Neural cell (in vitro differentiated cells): ENCODE data around the gene OXLD1. TPM values are rescaled to one million over a fixed set of nuclear protein-coding genes. Genes with fewer than 3 reads are reported as not detected.

Source experiments
- H2AFZ ChIP-seq: fragments of 200-600, 300-800 bp; sonication (generic), shearing (Covaris generic); 2 replicates; pipeline ENCODE4 v1.6.0; 2014; ENCODE audit warnings: low read depth, mild to moderate bottlenecking, antibody characterized with exemption, low read length, moderate library complexity
- H3F3A ChIP-seq: fragments of 200-600 bp; shearing (Covaris generic); 2 replicates; pipeline ENCODE4 v1.6.1; 2016; ENCODE audit warnings: mild to moderate bottlenecking, moderate library complexity, mixed read lengths, antibody characterized with exemption, low read length; ENCODE audit not compliant: insufficient read depth, poor library complexity, severe bottlenecking
- H3K27ac ChIP-seq: fragments of 200-600, 300-800 bp; sonication (generic), shearing (Covaris generic); 2 replicates; pipeline ENCODE4 v1.5.1; 2014; ENCODE audit warnings: mild to moderate bottlenecking, low read length, moderate library complexity
- H3K27me3 ChIP-seq: fragments of 300-800, 200-600 bp; sonication (generic), shearing (Covaris generic); 2 replicates; pipeline ENCODE4 v1.6.0; 2014; ENCODE audit warnings: mild to moderate bottlenecking, low read depth, low read length, moderate library complexity; ENCODE audit not compliant: insufficient read depth
- H3K36me3 ChIP-seq: fragments of 300-800, 200-600 bp; sonication (generic), shearing (Covaris generic); 2 replicates; pipeline ENCODE4 v1.5.1; 2014; ENCODE audit warnings: mild to moderate bottlenecking, antibody characterized with exemption, low read length, moderate library complexity; ENCODE audit not compliant: insufficient read depth
- H3K4me2 ChIP-seq: fragments of 300-800, 200-600 bp; sonication (generic), shearing (Covaris generic); 2 replicates; pipeline ENCODE4 v1.6.0; 2014; ENCODE audit warnings: mild to moderate bottlenecking, low read length
- H3K4me3 ChIP-seq: fragments of 300-800, 200-600 bp; sonication (generic), shearing (Covaris generic); 2 replicates; pipeline ENCODE4 v1.5.1; 2014; ENCODE audit warnings: mild to moderate bottlenecking, low read length, moderate library complexity
- H3K79me2 ChIP-seq: fragments of 200-600 bp; shearing (Covaris generic); replicated peaks from 2 replicates; pipeline ENCODE4 v1.6.0; 2014; ENCODE audit warnings: mild to moderate bottlenecking, low read length, moderate library complexity; ENCODE audit not compliant: insufficient read depth
- H3K9ac ChIP-seq: fragments of 300-800, 200-600 bp; sonication (generic), shearing (Covaris generic); 2 replicates; pipeline ENCODE4 v1.6.1; 2016; ENCODE audit warnings: mild to moderate bottlenecking, low read length, mixed read lengths
- H3K9me2 ChIP-seq: fragments of 200-600 bp; shearing (Covaris generic); 2 replicates; pipeline ENCODE4 v1.6.1; 2016; ENCODE audit warnings: mild to moderate bottlenecking, low read length, mixed read lengths; ENCODE audit not compliant: insufficient read depth
- H3K9me3 ChIP-seq: fragments of 200-600, 300-800 bp; sonication (generic), shearing (Covaris generic); 2 replicates; pipeline ENCODE4 v1.6.1; 2016; ENCODE audit warnings: mild to moderate bottlenecking, mixed run types, low read length, moderate library complexity, mixed read lengths
- H4K20me1 ChIP-seq: fragments of 200-600 bp; shearing (Covaris generic); 2 replicates; pipeline ENCODE4 v1.6.1; 2016; ENCODE audit warnings: mild to moderate bottlenecking, mixed run types; ENCODE audit not compliant: insufficient read depth
- EP300 ChIP-seq: fragments of 450-650 bp; conservative IDR thresholded peaks from 2 replicates; pipeline ENCODE4 v1.6.1; 2014; ENCODE audit warnings: antibody characterized with exemption, mild to moderate bottlenecking, moderate library complexity; ENCODE audit not compliant: poor library complexity, severe bottlenecking
- EZH2 ChIP-seq: fragments of 200-600, 300-800 bp; shearing (Covaris generic), sonication (generic); IDR thresholded peaks from 2 replicates; pipeline ENCODE4 v1.6.1; 2014; ENCODE audit warnings: antibody characterized with exemption, low read length, borderline replicate concordance, mild to moderate bottlenecking; ENCODE audit not compliant: insufficient read depth, poor library complexity, severe bottlenecking
- MXI1 ChIP-seq: fragments of 450-650 bp; conservative IDR thresholded peaks from 2 replicates; pipeline ENCODE4 v1.6.1; 2014; ENCODE audit warnings: antibody characterized with exemption, mild to moderate bottlenecking; ENCODE audit not compliant: poor library complexity, severe bottlenecking
- POLR2AphosphoS5 ChIP-seq: IDR thresholded peaks from 2 replicates; pipeline ENCODE4 v1.6.1; 2012
- RAD21 ChIP-seq: fragments of 450-650 bp; conservative IDR thresholded peaks from 2 replicates; pipeline ENCODE4 v1.6.1; 2014; ENCODE audit warnings: antibody characterized with exemption, mild to moderate bottlenecking, moderate library complexity
- REST ChIP-seq: IDR thresholded peaks from 2 replicates; pipeline ENCODE4 v1.6.1; 2012; ENCODE audit warnings: borderline replicate concordance
- SMC3 ChIP-seq: fragments of 450-650 bp; conservative IDR thresholded peaks from 2 replicates; pipeline ENCODE4 v1.6.1; 2014; ENCODE audit warnings: antibody characterized with exemption, mild to moderate bottlenecking, moderate library complexity; ENCODE audit not compliant: poor library complexity
- TAF1 ChIP-seq: IDR thresholded peaks from 2 replicates; pipeline ENCODE4 v1.6.1; 2012; ENCODE audit warnings: low read depth
- polyA plus RNA-seq: library from polyadenylated mRNA; depleted of rRNA; stranded (reverse); fragments of >200 nt; gene quantifications from 2 replicates; pipeline ENCODE4 v1.2.3, GENCODE V29; 2014
- TF ChIP-seq, protein P1 (sequence below): fragments of 450-650 bp; IDR thresholded peaks from 2 replicates; pipeline ENCODE4 v1.5.1; 2014; ENCODE audit warnings: antibody characterized with exemption, mild to moderate bottlenecking, moderate library complexity; ENCODE audit not compliant: poor library complexity, severe bottlenecking

Gene OXLD1
- polyA plus RNA-seq, 1 donor from 2014 or later: 61.0 TPM

DNA sequence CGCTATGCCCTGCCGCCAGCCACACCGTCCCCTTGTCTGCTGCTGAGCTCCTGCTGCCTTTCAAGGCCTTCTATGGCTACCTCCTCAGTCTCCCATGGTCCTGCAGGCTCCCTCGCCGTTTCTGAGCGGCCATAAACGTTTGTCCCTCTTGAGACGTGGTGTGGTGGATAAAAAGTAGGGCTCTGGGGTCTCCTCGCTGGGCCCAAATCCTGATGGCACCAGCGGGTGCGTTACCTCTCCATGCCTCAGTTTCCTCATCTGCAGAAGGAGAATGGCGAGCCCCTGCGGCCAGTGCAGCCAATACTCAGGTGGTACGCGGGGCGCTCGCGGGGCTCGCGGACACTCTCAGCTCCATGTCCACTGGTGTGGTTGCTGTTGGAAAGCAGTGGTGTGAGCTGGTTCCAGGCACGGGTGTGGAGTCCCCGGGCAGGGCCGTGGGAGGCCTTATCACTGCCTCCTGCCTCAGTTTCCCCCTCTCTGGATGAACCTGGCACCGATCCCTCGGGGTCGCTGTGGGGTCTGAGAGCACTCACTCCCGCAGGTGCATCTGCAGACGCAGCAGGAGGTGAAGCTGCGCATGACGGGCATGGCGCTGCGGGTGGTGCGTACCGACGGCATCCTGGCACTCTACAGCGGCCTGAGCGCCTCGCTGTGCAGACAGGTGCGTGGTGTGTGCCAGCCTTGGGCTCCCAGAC is 48.2 kb upstream of the OXLD1 start:
- Histone ChIP-seq H3K9me3 (no peaks in the 10 kb centered on the region), H3K9ac (no peak overlapping the region), H3K4me3 (no peak overlapping the region), H3K4me2 (no peak overlapping the region), H3F3A (no peaks in the 10 kb centered on the region), H3K27me3 (peaks cover 8% of the 10 kb centered on the region), H3K36me3 (no peaks in the 10 kb centered on the region), H3K9me2 (no peaks in the 10 kb centered on the region), H3K27ac (no peak overlapping the region), H3K79me2 (no peaks in the 10 kb centered on the region), H4K20me1 (no peaks in the 10 kb centered on the region), H2AFZ (no peak overlapping the region)
- TF ChIP-seq RAD21 (no peak), REST (no peak), EZH2 (no peak), EP300 (no peak), TAF1 (no peak), SMC3 (no peak), POLR2AphosphoS5 (no peak), MXI1 (no peak)
- TF ChIP-seq, protein P1, sequence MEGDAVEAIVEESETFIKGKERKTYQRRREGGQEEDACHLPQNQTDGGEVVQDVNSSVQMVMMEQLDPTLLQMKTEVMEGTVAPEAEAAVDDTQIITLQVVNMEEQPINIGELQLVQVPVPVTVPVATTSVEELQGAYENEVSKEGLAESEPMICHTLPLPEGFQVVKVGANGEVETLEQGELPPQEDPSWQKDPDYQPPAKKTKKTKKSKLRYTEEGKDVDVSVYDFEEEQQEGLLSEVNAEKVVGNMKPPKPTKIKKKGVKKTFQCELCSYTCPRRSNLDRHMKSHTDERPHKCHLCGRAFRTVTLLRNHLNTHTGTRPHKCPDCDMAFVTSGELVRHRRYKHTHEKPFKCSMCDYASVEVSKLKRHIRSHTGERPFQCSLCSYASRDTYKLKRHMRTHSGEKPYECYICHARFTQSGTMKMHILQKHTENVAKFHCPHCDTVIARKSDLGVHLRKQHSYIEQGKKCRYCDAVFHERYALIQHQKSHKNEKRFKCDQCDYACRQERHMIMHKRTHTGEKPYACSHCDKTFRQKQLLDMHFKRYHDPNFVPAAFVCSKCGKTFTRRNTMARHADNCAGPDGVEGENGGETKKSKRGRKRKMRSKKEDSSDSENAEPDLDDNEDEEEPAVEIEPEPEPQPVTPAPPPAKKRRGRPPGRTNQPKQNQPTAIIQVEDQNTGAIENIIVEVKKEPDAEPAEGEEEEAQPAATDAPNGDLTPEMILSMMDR: no peak

- Histone ChIP-seq H3K79me2 (no peaks in the 10 kb centered on the region), H3K27ac (no peak overlapping the region), H3K9ac (no peak overlapping the region), H3K9me2 (no peaks in the 10 kb centered on the region), H3K4me2 (no peak overlapping the region), H3F3A (no peaks in the 10 kb centered on the region), H2AFZ (no peak overlapping the region), H4K20me1 (no peaks in the 10 kb centered on the region), H3K36me3 (no peaks in the 10 kb centered on the region), H3K4me3 (peak overlapping the region; percentile 68), H3K27me3 (peaks cover 8% of the 10 kb centered on the region), H3K9me3 (no peaks in the 10 kb centered on the region)
- TF ChIP-seq TAF1 (no peak), EP300 (no peak), REST (no peak)
- TF ChIP-seq, protein P1: no peak
Measured at GRCh38 chr17:81713556-81714411, 47.4 kb upstream of the OXLD1 start.
